Measurements from ENCODE around the gene PLS1.

- TF ChIP-seq CTCF (conservative IDR thresholded peaks at IDR 0.05) (no peak), EZH2 (IDR thresholded peaks at IDR 0.05; ENCODE audit: low read depth) (no peak)
Measured at GRCh38 chr3:142576792-142577191, 19.4 kb upstream of the PLS1 start.

All from PC-9 (cell line).